Astrocyte (in vitro differentiated cells and primary cell): Measurements from ENCODE around the gene ZNRF1. TPM values are rescaled to one million over a fixed set of nuclear protein-coding genes. Genes with fewer than 3 reads are reported as not detected.

Source experiments
- DNase-seq: peaks from one replicate; pipeline ENCODE4 v3.0.0-alpha.2; 2010; ENCODE audit warnings: low read depth
- FAIRE-seq: peaks from 2 replicates; lab custom pipeline; 2011; peaks lifted over from hg19 to GRCh38; lab: Jason Lieb, UNC
- H2AFZ ChIP-seq: 2 replicates; pipeline ENCODE4 v1.6.0; 2012; ENCODE audit warnings: low read depth, low read length, inconsistent platforms
- H3K27ac ChIP-seq: 2 replicates; pipeline ENCODE4 v1.5.1; 2011; ENCODE audit warnings: low read depth, low read length, inconsistent platforms
- H3K27me3 ChIP-seq: 2 replicates; pipeline ENCODE4 v1.6.0; 2011; ENCODE audit warnings: low read length, inconsistent platforms; ENCODE audit not compliant: insufficient read depth
- H3K36me3 ChIP-seq: 2 replicates; pipeline ENCODE4 v1.5.1; 2011; ENCODE audit warnings: low read length, inconsistent platforms; ENCODE audit not compliant: insufficient read depth
- H3K4me1 ChIP-seq: 2 replicates; pipeline ENCODE4 v1.5.1; 2011; ENCODE audit warnings: low read length, inconsistent platforms; ENCODE audit not compliant: insufficient read depth
- H3K4me2 ChIP-seq: 2 replicates; pipeline ENCODE4 v1.6.0; 2012; ENCODE audit warnings: low read length, inconsistent platforms
- H3K4me3 ChIP-seq: 2 replicates; pipeline ENCODE4 v1.5.1; 2011; ENCODE audit warnings: low read depth, mild to moderate bottlenecking, low read length, inconsistent platforms; ENCODE audit not compliant: insufficient read depth
- H3K79me2 ChIP-seq: 2 replicates; pipeline ENCODE4 v1.6.0; 2012; ENCODE audit warnings: mild to moderate bottlenecking, low read length, inconsistent platforms; ENCODE audit not compliant: insufficient read depth
- H3K9ac ChIP-seq: 2 replicates; pipeline ENCODE4 v1.6.0; 2012; ENCODE audit warnings: mild to moderate bottlenecking, low read length, inconsistent platforms
- H3K9me3 ChIP-seq: 2 replicates; pipeline ENCODE4 v1.5.1; 2012; ENCODE audit warnings: low read depth, mild to moderate bottlenecking, low read length, inconsistent platforms; ENCODE audit not compliant: insufficient read depth
- H4K20me1 ChIP-seq: 2 replicates; pipeline ENCODE4 v1.6.0; 2012; ENCODE audit warnings: low read length, inconsistent platforms; ENCODE audit not compliant: insufficient read depth
- H3K27ac Mint-ChIP-seq: one replicate; pipeline ENCODE4 v1.8.0; 2021; ENCODE audit warnings: mild to moderate bottlenecking, mixed read lengths; ENCODE audit not compliant: unreplicated experiment
- H3K27me3 Mint-ChIP-seq: one replicate; pipeline ENCODE4 v1.8.0; 2021; ENCODE audit warnings: low read depth, mixed read lengths; ENCODE audit not compliant: unreplicated experiment
- H3K36me3 Mint-ChIP-seq: one replicate; pipeline ENCODE4 v1.8.0; 2021; ENCODE audit warnings: low read depth, mixed read lengths; ENCODE audit not compliant: unreplicated experiment
- H3K4me1 Mint-ChIP-seq: one replicate; pipeline ENCODE4 v1.8.0; 2021; ENCODE audit warnings: low read depth, mixed read lengths; ENCODE audit not compliant: unreplicated experiment
- H3K4me3 Mint-ChIP-seq: one replicate; pipeline ENCODE4 v1.8.0; 2021; ENCODE audit warnings: mild to moderate bottlenecking, moderate library complexity, mixed read lengths; ENCODE audit not compliant: unreplicated experiment
- H3K9me3 Mint-ChIP-seq: one replicate; pipeline ENCODE4 v1.8.0; 2021; ENCODE audit warnings: mild to moderate bottlenecking, mixed read lengths; ENCODE audit not compliant: unreplicated experiment
- CTCF ChIP-seq: IDR thresholded peaks from 2 replicates; pipeline ENCODE4 v1.5.1; 2011; ENCODE audit warnings: low read depth, mild to moderate bottlenecking, inconsistent platforms, low read length, moderate library complexity; ENCODE audit not compliant: insufficient read depth
- EZH2 ChIP-seq: IDR thresholded peaks from 2 replicates; pipeline ENCODE4 v1.6.1; 2012; ENCODE audit warnings: mild to moderate bottlenecking, low read length, inconsistent platforms; ENCODE audit not compliant: insufficient read depth
- total RNA-seq: library from RNA; stranded (reverse); gene quantifications from 2 replicates; pipeline ENCODE4 v1.2.1, GENCODE V29; 2021

The ZNRF1 gene
- total RNA-seq, 1 donor from 2014 or later, result 21.9 TPM

GRCh38 chr16:75130150-75130771 lies 131.4 kb downstream of the ZNRF1 start:
- no peak for DNase-seq
- Histone ChIP-seq H3K9ac (no peak overlapping the region), H4K20me1 (no peaks in the 10 kb centered on the region), H3K79me2 (no peaks in the 10 kb centered on the region), H3K4me3 (no peak overlapping the region), H3K27ac (no peak overlapping the region), H2AFZ (no peak overlapping the region), H3K27me3 (no peaks in the 10 kb centered on the region), H3K36me3 (no peaks in the 10 kb centered on the region), H3K9me3 (peaks cover 7% of the 10 kb centered on the region), H3K4me2 (no peak overlapping the region), H3K4me1 (no peaks in the 10 kb centered on the region)
- TF ChIP-seq EZH2, result no peak
- TF ChIP-seq CTCF, result no peak
- Mint-ChIP-seq H3K36me3 (no peaks in the 10 kb centered on the region), H3K4me3 (no peak overlapping the region), H3K4me1 (no peaks in the 10 kb centered on the region), H3K9me3 (peaks cover 26% of the 10 kb centered on the region), H3K27ac (no peak overlapping the region), H3K27me3 (peaks cover 61% of the 10 kb centered on the region)
- no peak for FAIRE-seq

GRCh38 chr16:75131081-75131480 lies 132.3 kb downstream of the ZNRF1 start:
- no peaks in the 10 kb centered on the region for H4K20me1 ChIP-seq
- no peaks in the 10 kb centered on the region for H3K36me3 Mint-ChIP-seq
- no peak overlapping the region for H3K4me2 ChIP-seq
- FAIRE-seq (no peak), DNase-seq (no peak)
- H3K9me3 Mint-ChIP-seq, result peaks cover 25% of the 10 kb centered on the region
- no peak overlapping the region for H3K9ac ChIP-seq
- no peaks in the 10 kb centered on the region for H3K79me2 ChIP-seq
- H3K27ac ChIP-seq, result no peak overlapping the region
- peaks cover 67% of the 10 kb centered on the region for H3K27me3 Mint-ChIP-seq
- H3K4me1 Mint-ChIP-seq, result no peaks in the 10 kb centered on the region
- H3K4me3 Mint-ChIP-seq, result no peak overlapping the region
- TF ChIP-seq CTCF, result no peak
- TF ChIP-seq EZH2, result no peak
- no peaks in the 10 kb centered on the region for H3K27me3 ChIP-seq
- no peak overlapping the region for H2AFZ ChIP-seq
- H3K9me3 ChIP-seq, result peaks cover 7% of the 10 kb centered on the region
- H3K36me3 ChIP-seq, result no peaks in the 10 kb centered on the region
- H3K27ac Mint-ChIP-seq, result no peak overlapping the region
- H3K4me3 ChIP-seq, result no peak overlapping the region
- no peaks in the 10 kb centered on the region for H3K4me1 ChIP-seq

GRCh38 chr16:75138233-75138632 lies 139.4 kb downstream of the ZNRF1 start:
- Histone ChIP-seq H3K9me3 (no peaks in the 10 kb centered on the region), H3K27me3 (no peaks in the 10 kb centered on the region), H3K36me3 (no peaks in the 10 kb centered on the region), H3K4me3 (no peak overlapping the region), H3K9ac (no peak overlapping the region), H3K4me2 (peak overlapping the region; percentile 14), H2AFZ (no peak overlapping the region), H4K20me1 (no peaks in the 10 kb centered on the region), H3K79me2 (no peaks in the 10 kb centered on the region), H3K27ac (no peak overlapping the region), H3K4me1 (no peaks in the 10 kb centered on the region)
- peaks cover 2% of the 10 kb centered on the region for H3K9me3 Mint-ChIP-seq
- no peak overlapping the region for H3K4me3 Mint-ChIP-seq
- TF ChIP-seq EZH2 (no peak), CTCF (no peak)
- H3K36me3 Mint-ChIP-seq, result no peaks in the 10 kb centered on the region
- H3K27me3 Mint-ChIP-seq, result peaks cover 39% of the 10 kb centered on the region
- no peak for DNase-seq
- no peak for FAIRE-seq
- H3K27ac Mint-ChIP-seq, result no peak overlapping the region
- H3K4me1 Mint-ChIP-seq, result no peaks in the 10 kb centered on the region
